ENCODE data around the gene C22orf31.

DNA sequence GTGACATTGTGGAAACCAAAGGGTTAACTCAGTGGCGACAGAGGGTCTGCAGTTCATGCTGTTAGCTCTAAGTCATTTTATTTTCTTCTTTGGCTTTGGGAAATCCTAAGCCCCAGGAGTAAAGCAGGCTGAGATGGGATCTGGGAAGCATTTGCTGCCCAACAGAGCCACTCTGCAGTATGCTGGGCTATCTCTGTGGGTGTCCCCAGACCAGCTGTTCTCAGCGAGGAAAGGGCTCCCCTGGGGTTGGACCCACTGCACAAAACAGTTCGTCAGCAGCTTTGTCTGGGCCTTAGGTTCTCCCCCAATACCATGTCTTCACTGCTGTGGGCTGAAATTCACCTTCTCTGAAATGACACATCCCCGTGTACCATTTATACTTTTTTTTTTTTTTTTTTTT, 45.2 kb upstream of the C22orf31 start:
- TF ChIP-seq, protein P1, sequence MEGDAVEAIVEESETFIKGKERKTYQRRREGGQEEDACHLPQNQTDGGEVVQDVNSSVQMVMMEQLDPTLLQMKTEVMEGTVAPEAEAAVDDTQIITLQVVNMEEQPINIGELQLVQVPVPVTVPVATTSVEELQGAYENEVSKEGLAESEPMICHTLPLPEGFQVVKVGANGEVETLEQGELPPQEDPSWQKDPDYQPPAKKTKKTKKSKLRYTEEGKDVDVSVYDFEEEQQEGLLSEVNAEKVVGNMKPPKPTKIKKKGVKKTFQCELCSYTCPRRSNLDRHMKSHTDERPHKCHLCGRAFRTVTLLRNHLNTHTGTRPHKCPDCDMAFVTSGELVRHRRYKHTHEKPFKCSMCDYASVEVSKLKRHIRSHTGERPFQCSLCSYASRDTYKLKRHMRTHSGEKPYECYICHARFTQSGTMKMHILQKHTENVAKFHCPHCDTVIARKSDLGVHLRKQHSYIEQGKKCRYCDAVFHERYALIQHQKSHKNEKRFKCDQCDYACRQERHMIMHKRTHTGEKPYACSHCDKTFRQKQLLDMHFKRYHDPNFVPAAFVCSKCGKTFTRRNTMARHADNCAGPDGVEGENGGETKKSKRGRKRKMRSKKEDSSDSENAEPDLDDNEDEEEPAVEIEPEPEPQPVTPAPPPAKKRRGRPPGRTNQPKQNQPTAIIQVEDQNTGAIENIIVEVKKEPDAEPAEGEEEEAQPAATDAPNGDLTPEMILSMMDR (IDR thresholded peaks at IDR 0.05; ENCODE audit: insufficient read depth, low read length, poor library complexity, severe bottlenecking): no peak
- no peak for TF ChIP-seq EZH2phosphoT487 (conservative IDR thresholded peaks at IDR 0.05; ENCODE audit: low read length)

All from SU-DHL-6 (cell line).